Endothelial cell of umbilical vein (primary cell): ENCODE results near the gene PGK2. TPM values are rescaled to one million over a fixed set of nuclear protein-coding genes. Genes with fewer than 3 reads are reported as not detected.

Experiments
- BruUV-seq: library from RNA; stranded (reverse); fragments of 400-500 nt; replicated peaks from 2 replicates; lab custom pipeline; 2021; lab: Mats Ljungman, UMichigan
- CTCF ChIA-PET: fragments of 300-600, 350-600 bp; sonication (Branson Sonifier 250); formaldehyde crosslinking; loops from one replicate; lab custom pipeline; 2021; ENCODE audit warnings: antibody characterized with exemption, inconsistent platforms; lab: Charles Lee
- POLR2A ChIA-PET: fragments of 300-600, 350-600 bp; sonication (Branson Sonifier 250); formaldehyde crosslinking; loops from one replicate; lab custom pipeline; 2021; ENCODE audit warnings: antibody characterized with exemption, inconsistent platforms; lab: Charles Lee
- DNase-seq: peaks from one replicate; pipeline ENCODE4 v3.0.0-alpha.2; 2011; ENCODE audit warnings: low read depth, low spot score
- FAIRE-seq: peaks from 2 replicates; lab custom pipeline; 2011; peaks lifted over from hg19 to GRCh38; lab: Jason Lieb, UNC
- H2AFZ ChIP-seq: 2 replicates; pipeline ENCODE4 v1.6.0; 2012; ENCODE audit warnings: low read depth, low read length, control low read depth, inconsistent platforms
- H3K27ac ChIP-seq: 2 replicates; pipeline ENCODE4 v1.5.1; 2011; ENCODE audit warnings: low read depth, mild to moderate bottlenecking, control low read depth, low read length, moderate library complexity; ENCODE audit not compliant: insufficient read depth
- H3K27me3 ChIP-seq, 2 experiments: 2 replicates each; pipeline versions ENCODE4 v1.6.0 to v1.6.1; 2011; ENCODE audit warnings: low read length in 2 of 2, mixed read lengths in 1 of 2; ENCODE audit not compliant: control insufficient read depth in 2 of 2, insufficient read depth in 2 of 2
- H3K36me3 ChIP-seq, 2 experiments: 2 replicates in 1 of 2; 3 replicates in 1 of 2; pipeline ENCODE4 v1.5.1; 2011; ENCODE audit warnings: low read length in 2 of 2, mild to moderate bottlenecking in 1 of 2, moderate library complexity in 1 of 2; ENCODE audit not compliant: control insufficient read depth in 2 of 2, insufficient read depth in 2 of 2; ENCODE audit errors: extremely low read depth in 1 of 2
- H3K4me1 ChIP-seq: 3 replicates; pipeline ENCODE4 v1.5.1; 2011; ENCODE audit warnings: mild to moderate bottlenecking, low read length; ENCODE audit not compliant: control insufficient read depth, insufficient read depth; ENCODE audit errors: extremely low read depth
- H3K4me2 ChIP-seq: 2 replicates; pipeline ENCODE4 v1.6.1; 2011; ENCODE audit warnings: low read length, control low read depth, mixed read lengths; ENCODE audit not compliant: insufficient read depth
- H3K4me3 ChIP-seq, 3 experiments: fragments of 200-600 bp in 1 of 3; sonication (generic), shearing (Covaris generic) in 1 of 3; replicated peaks in 1 of 3; 2 replicates each; pipeline ENCODE4 v1.5.1; 2011 to 2016; ENCODE audit warnings: control low read depth in 3 of 3, low read length in 3 of 3, mild to moderate bottlenecking in 2 of 3, inconsistent platforms in 1 of 3, low read depth in 1 of 3, moderate library complexity in 1 of 3; ENCODE audit not compliant: insufficient read depth in 1 of 3
- H3K79me2 ChIP-seq: 2 replicates; pipeline ENCODE4 v1.6.0; 2012; ENCODE audit warnings: low read length, inconsistent platforms; ENCODE audit not compliant: control insufficient read depth, insufficient read depth
- H3K9ac ChIP-seq: replicated peaks from 2 replicates; pipeline ENCODE3; 2011; ENCODE audit warnings: low read length, control low read depth; ENCODE audit not compliant: insufficient read depth; ENCODE audit errors: extremely low read depth
- H3K9me1 ChIP-seq: replicated peaks from 3 replicates; pipeline ENCODE4 v1.6.0; 2011; ENCODE audit warnings: mild to moderate bottlenecking, low read length; ENCODE audit not compliant: control insufficient read depth, insufficient read depth; ENCODE audit errors: extremely low read depth
- H3K9me3 ChIP-seq: replicated peaks from 2 replicates; pipeline ENCODE4 v1.5.1; 2012; ENCODE audit warnings: low read length, inconsistent platforms; ENCODE audit not compliant: control insufficient read depth, insufficient read depth
- H4K20me1 ChIP-seq: replicated peaks from 2 replicates; pipeline ENCODE3; 2011; ENCODE audit warnings: mild to moderate bottlenecking, low read length; ENCODE audit not compliant: control insufficient read depth, insufficient read depth; ENCODE audit errors: extremely low read depth
- CTCF ChIP-seq, 2 donors: IDR thresholded peaks; 1 replicate in 1 of 2; 2 replicates in 1 of 2; pipeline ENCODE4 v1.5.1; 2011; ENCODE audit warnings: low read length in 2 of 2, mild to moderate bottlenecking in 2 of 2, moderate library complexity in 2 of 2, control low read depth in 1 of 2, inconsistent platforms in 1 of 2, low read depth in 1 of 2; ENCODE audit not compliant: insufficient read depth in 1 of 2; ENCODE audit errors: extremely low read depth in 1 of 2
- EZH2 ChIP-seq: IDR thresholded peaks from 2 replicates; pipeline ENCODE4 v1.6.1; 2012; ENCODE audit warnings: borderline replicate concordance, low read depth, mild to moderate bottlenecking, moderate library complexity, low read length, inconsistent platforms; ENCODE audit not compliant: severe bottlenecking
- FOS ChIP-seq: IDR thresholded peaks from 2 replicates; pipeline ENCODE4 v1.6.1; 2011; ENCODE audit warnings: mild to moderate bottlenecking, low read length, moderate library complexity, borderline replicate concordance; ENCODE audit not compliant: insufficient read depth
- GATA2 ChIP-seq: IDR thresholded peaks from 2 replicates; pipeline ENCODE4 v1.7.0; 2011; ENCODE audit warnings: low read depth, mild to moderate bottlenecking, moderate library complexity, mixed read lengths, low read length; ENCODE audit not compliant: insufficient read length, insufficient read depth
- JUN ChIP-seq: IDR thresholded peaks from 2 replicates; pipeline ENCODE4 v1.6.1; 2011; ENCODE audit warnings: borderline replicate concordance, low read depth; ENCODE audit not compliant: insufficient read length, insufficient read depth
- MAX ChIP-seq: IDR thresholded peaks from 2 replicates; pipeline ENCODE4 v1.6.1; 2011; ENCODE audit not compliant: insufficient read depth, insufficient read length
- MYC ChIP-seq: IDR thresholded peaks from one replicate; pipeline ENCODE4 v1.6.1; 2011; ENCODE audit warnings: mild to moderate bottlenecking, low read depth, low read length
- POLR2A ChIP-seq: IDR thresholded peaks from 2 replicates; pipeline ENCODE4 v1.6.1; 2012; ENCODE audit warnings: low read depth, mild to moderate bottlenecking, control low read depth, low read length
- POLR2AphosphoS5 ChIP-seq: IDR thresholded peaks from 2 replicates; pipeline ENCODE4 v1.6.1; 2012; ENCODE audit warnings: low read depth, mild to moderate bottlenecking, control low read depth, low read length, moderate library complexity; ENCODE audit not compliant: insufficient read depth
- dilution Hi-C: fragments of 300-500 bp; cut with MboI; formaldehyde crosslinking; loops from one replicate; pipeline ENCODE4 v1.15.0; 2019; ENCODE audit warnings: low sequenced_read_pairs; ENCODE audit not compliant: extremely low pct_ligation_motif_present
- intact Hi-C: fragments of 100-400 bp; cut with micrococcal nuclease; formaldehyde crosslinking; loops from one replicate; pipeline ENCODE4 v1.10.0; 2022
- polyA plus RNA-seq, 4 experiments: library from polyadenylated mRNA; depleted of rRNA in 3 of 4; stranded (reverse) in 3 of 4; unstranded in 1 of 4; fragments of >200 nt; gene quantifications; 2 replicates each; pipeline versions ENCODE4 v1.2.1 to v1.2.3, GENCODE V29; 2011 to 2012; ENCODE audit warnings: missing spikeins in 1 of 4
- total RNA-seq: library from RNA; stranded (reverse); gene quantifications from 2 replicates; pipeline ENCODE4 v1.2.3, GENCODE V29; 2021

Gene PGK2
- total and polyA plus RNA-seq, 2 donors (not counting 3 experiments of a cell fraction or from before 2014, with no cell fraction given): not detected

- no peaks in the 10 kb centered on the region for H3K9me3 ChIP-seq
- BruUV-seq: no TSS peak
- no peaks in the 10 kb centered on the region for H3K9me1 ChIP-seq
- TF ChIP-seq EZH2 (no peak), MYC (no peak), POLR2AphosphoS5 (no peak), FOS (no peak), MAX (no peak), CTCF (IDR thresholded peaks at IDR 0.05; ENCODE audit: extremely low read depth in 1 of 2, insufficient read depth in 1 of 2, low read depth in 1 of 2, low read length in 2 of 2) (no peak), GATA2 (no peak), JUN (no peak), POLR2A (no peak)
- POLR2A ChIA-PET: no interaction called here
- DNase-seq: no peak
- H3K27ac ChIP-seq: no peak within 1 kb of the TSS
- intact Hi-C loops: no loop called here
- no peak within 1 kb of the TSS for H3K4me2 ChIP-seq
- CTCF ChIA-PET: no interaction called here
- H2AFZ ChIP-seq: no peak within 1 kb of the TSS
- H3K9ac ChIP-seq: no peak within 1 kb of the TSS
- no peaks in the 10 kb centered on the region for H3K27me3 ChIP-seq
- H3K79me2 ChIP-seq: no peaks in the 10 kb centered on the region
- no peak within 1 kb of the TSS for H3K4me3 ChIP-seq
- H4K20me1 ChIP-seq: no peaks in the 10 kb centered on the region
- H3K4me1 ChIP-seq: no peaks in the 10 kb centered on the region
- FAIRE-seq: no peak
- dilution Hi-C loops: no loop called here
- H3K36me3 ChIP-seq: no peaks in the 10 kb centered on the region
These were observed 42.8 kb downstream of the PGK2 start, which contains the start of gene CRISP3 for GRCh38 chr6:49744259-49744658. TSS of gene CRISP3 (minus strand) at chr6:49744388. CDS start at chr6:49744367, 21 bp downstream.
